ENCODE data around the gene ZNF574. TPM values are rescaled to one million over a fixed set of nuclear protein-coding genes. Genes with fewer than 3 reads are reported as not detected.

The ZNF574 gene
- total RNA-seq, 1 donor from 2014 or later = 8.3 TPM

- no peak for DNase-seq (ENCODE audit: low spot score)
- intact Hi-C loops (cut with DNase I) = no loop called here
These were observed 22.7 kb upstream of the ZNF574 start for GRCh38 chr19:42053037-42053935.

- no peak for DNase-seq (ENCODE audit: low spot score)
- intact Hi-C loops (cut with DNase I) = no loop called here
These were observed 21.8 kb upstream of the ZNF574 start for GRCh38 chr19:42054205-42054604.

GRCh38 chr19:42057846-42058245 is 18.1 kb upstream of the ZNF574 start:
- no peak for DNase-seq (ENCODE audit: low spot score)
- intact Hi-C loops (cut with DNase I) = no loop called here

- DNase-seq (ENCODE audit: low spot score) = no peak
- intact Hi-C loops (cut with DNase I) = no loop called here
These were observed 16.8 kb upstream of the ZNF574 start for GRCh38 chr19:42059196-42059595.

GRCh38 chr19:42060117-42060516 is 15.8 kb upstream of the ZNF574 start:
- DNase-seq (ENCODE audit: low spot score) = no peak
- intact Hi-C loops (cut with DNase I) = no loop called here

GRCh38 chr19:42062381-42062780 is 13.6 kb upstream of the ZNF574 start:
- DNase-seq (ENCODE audit: low spot score) = no peak
- intact Hi-C loops (cut with DNase I) = no loop called here

GRCh38 chr19:42064432-42064831 is 11.5 kb upstream of the ZNF574 start:
- DNase-seq (ENCODE audit: low spot score) = no peak
- intact Hi-C loops (cut with DNase I) = no loop called here

- DNase-seq (ENCODE audit: low spot score) = no peak
These were observed 10.9 kb upstream of the ZNF574 start for GRCh38 chr19:42065051-42065450.

GRCh38 chr19:42065511-42065910 is 10.5 kb upstream of the ZNF574 start:
- intact Hi-C loops (cut with DNase I) = no loop called here
- no peak for DNase-seq (ENCODE audit: low spot score)

More at GRCh38 chr19:42065051-42065450, 10.9 kb upstream of the ZNF574 start:
- intact Hi-C loops (cut with DNase I) = no loop called here

- no peak for DNase-seq (ENCODE audit: low spot score)
- intact Hi-C loops (cut with DNase I) = no loop called here
These were observed 9.8 kb upstream of the ZNF574 start for GRCh38 chr19:42066075-42066754.

- DNase-seq (ENCODE audit: low spot score) = no peak
- intact Hi-C loops (cut with DNase I) = no loop called here
These were observed 8.6 kb upstream of the ZNF574 start for GRCh38 chr19:42067315-42067888.

GRCh38 chr19:42068361-42068755 is 7.6 kb upstream of the ZNF574 start:
- DNase-seq (ENCODE audit: low spot score) = no peak

GRCh38 chr19:42068756-42069571 is 7.0 kb upstream of the ZNF574 start:
- intact Hi-C loops (cut with DNase I) = no loop called here
- no peak for DNase-seq (ENCODE audit: low spot score)

More at GRCh38 chr19:42068361-42068755, 7.6 kb upstream of the ZNF574 start:
- intact Hi-C loops (cut with DNase I) = no loop called here

- no peak for DNase-seq (ENCODE audit: low spot score)
- intact Hi-C loops (cut with DNase I) = no loop called here
These were observed 6.2 kb upstream of the ZNF574 start, which contains the start of gene GRIK5 for GRCh38 chr19:42069619-42070351. TSS of gene GRIK5 (minus strand) at chr19:42070206. CDS start at chr19:42065770, 4,436 bp downstream.

- intact Hi-C loops (cut with DNase I) = no loop called here
- no peak for DNase-seq (ENCODE audit: low spot score)
These were observed 4.7 kb upstream of the ZNF574 start for GRCh38 chr19:42071247-42071646.

GRCh38 chr19:42074513-42075363 is 1.2 kb upstream of the ZNF574 start:
- no peak for DNase-seq (ENCODE audit: low spot score)
- intact Hi-C loops (cut with DNase I) = loop anchor here (5.0 kb wide), 1 partner anchor 77 kb away; no protein-coding TSS in a partner anchor

- intact Hi-C loops (cut with DNase I) = loop anchor here (5.0 kb wide), 1 partner anchor 78 kb away; no protein-coding TSS in a partner anchor
- no peak for DNase-seq (ENCODE audit: low spot score)
These were observed 676 bp upstream of the ZNF574 start for GRCh38 chr19:42075364-42075615.

GRCh38 chr19:42076380-42076944 is 496 bp downstream of the ZNF574 start:
- intact Hi-C loops (cut with DNase I) = loop anchor here (5.0 kb wide), 1 partner anchor 79 kb away; no protein-coding TSS in a partner anchor
- DNase-seq (ENCODE audit: low spot score) = no peak
